H9 (cell line): ENCODE data around the gene KHNYN. TPM values are rescaled to one million over a fixed set of nuclear protein-coding genes. Genes with fewer than 3 reads are reported as not detected.
A peak's percentile ranks its signal among the peaks of the same experiment; 100 is the strongest.

Experiments used
- DNase-seq: peaks from one replicate; pipeline ENCODE4 v3.0.0-alpha.2; 2017
- H2AFZ ChIP-seq: one replicate; pipeline ENCODE4 v1.6.1; 2013; ENCODE audit warnings: mild to moderate bottlenecking, low read length, control low read depth, moderate library complexity
- H2AK5ac ChIP-seq: 2 replicates; pipeline ENCODE4 v1.6.1; 2013; ENCODE audit warnings: low read length, control low read depth, mixed read lengths; ENCODE audit not compliant: insufficient read length
- H2BK120ac ChIP-seq: one replicate; pipeline ENCODE4 v1.6.1; 2013; ENCODE audit warnings: low read depth, mild to moderate bottlenecking, low read length, control low read depth, inconsistent platforms; ENCODE audit not compliant: poor library complexity, severe bottlenecking
- H2BK12ac ChIP-seq: 2 replicates; pipeline ENCODE4 v1.6.1; 2013; ENCODE audit warnings: low read length, control low read depth, mixed read lengths, low read depth; ENCODE audit not compliant: insufficient read length
- H2BK15ac ChIP-seq: 2 replicates; pipeline ENCODE4 v1.6.1; 2013; ENCODE audit warnings: low read depth, low read length, control low read depth
- H2BK20ac ChIP-seq: one replicate; pipeline ENCODE4 v1.6.1; 2013; ENCODE audit warnings: low read depth, mild to moderate bottlenecking, low read length, control low read depth, inconsistent platforms; ENCODE audit not compliant: poor library complexity, severe bottlenecking
- H2BK5ac ChIP-seq: 2 replicates; pipeline ENCODE4 v1.6.1; 2013; ENCODE audit warnings: low read length, control low read depth, mixed read lengths; ENCODE audit not compliant: insufficient read length
- H3K14ac ChIP-seq: 2 replicates; pipeline ENCODE4 v1.6.1; 2013; ENCODE audit warnings: low read length, control low read depth; ENCODE audit not compliant: insufficient read depth
- H3K18ac ChIP-seq: 2 replicates; pipeline ENCODE4 v1.6.1; 2013; ENCODE audit warnings: low read depth, mild to moderate bottlenecking, mixed read lengths, low read length, control low read depth; ENCODE audit not compliant: insufficient read length
- H3K23ac ChIP-seq: 2 replicates; pipeline ENCODE4 v1.6.1; 2013; ENCODE audit warnings: low read length, control low read depth, mixed read lengths, low read depth; ENCODE audit not compliant: insufficient read length
- H3K23me2 ChIP-seq: 2 replicates; pipeline ENCODE4 v1.6.1; 2013; ENCODE audit warnings: low read depth, mild to moderate bottlenecking, mixed read lengths, low read length, control low read depth; ENCODE audit not compliant: insufficient read length, poor library complexity, severe bottlenecking
- H3K27ac ChIP-seq: 2 replicates; pipeline ENCODE4 v1.5.1; 2013; ENCODE audit warnings: low read length, control low read depth, mixed read lengths, low read depth; ENCODE audit not compliant: insufficient read length
- H3K27me3 ChIP-seq: 2 replicates; pipeline ENCODE4 v1.6.1; 2013; ENCODE audit warnings: low read length, control low read depth, inconsistent platforms; ENCODE audit not compliant: insufficient read depth
- H3K4ac ChIP-seq: 2 replicates; pipeline ENCODE4 v1.6.1; 2013; ENCODE audit warnings: low read depth, mild to moderate bottlenecking, control low read depth, inconsistent platforms, low read length, moderate library complexity
- H3K4me1 ChIP-seq: 2 replicates; pipeline ENCODE4 v1.6.1; 2013; ENCODE audit warnings: low read length, control low read depth, inconsistent platforms; ENCODE audit not compliant: insufficient read depth
- H3K4me2 ChIP-seq: 2 replicates; pipeline ENCODE4 v1.6.1; 2013; ENCODE audit warnings: low read length, control low read depth, mixed read lengths; ENCODE audit not compliant: insufficient read length, insufficient read depth
- H3K56ac ChIP-seq: 2 replicates; pipeline ENCODE4 v1.6.1; 2013; ENCODE audit warnings: low read depth, mild to moderate bottlenecking, mixed read lengths, low read length, control low read depth; ENCODE audit not compliant: insufficient read length
- H3K79me1 ChIP-seq: 2 replicates; pipeline ENCODE4 v1.6.1; 2013; ENCODE audit warnings: low read depth, mild to moderate bottlenecking, moderate library complexity, low read length, control low read depth, inconsistent platforms; ENCODE audit not compliant: insufficient read depth, poor library complexity, severe bottlenecking
- H3K79me2 ChIP-seq: 2 replicates; pipeline ENCODE4 v1.6.1; 2013; ENCODE audit warnings: low read length, control low read depth, inconsistent platforms; ENCODE audit not compliant: insufficient read depth
- H3K9ac ChIP-seq: 2 replicates; pipeline ENCODE4 v1.6.1; 2013; ENCODE audit warnings: low read length, control low read depth, mixed read lengths; ENCODE audit not compliant: insufficient read length; ENCODE audit errors: extremely low read depth
- H3K9me3 ChIP-seq: one replicate; pipeline ENCODE4 v1.6.1; 2013; ENCODE audit warnings: low read depth, low read length, inconsistent platforms; ENCODE audit not compliant: control insufficient read depth
- H3T11ph ChIP-seq: one replicate; pipeline ENCODE4 v1.6.1; 2013; ENCODE audit warnings: mild to moderate bottlenecking, low read length, control low read depth, inconsistent platforms
- H4K20me1 ChIP-seq: one replicate; pipeline ENCODE4 v1.6.1; 2013; ENCODE audit not compliant: control insufficient read depth, insufficient read length, insufficient read depth
- H4K5ac ChIP-seq: 2 replicates; pipeline ENCODE4 v1.6.1; 2013; ENCODE audit warnings: low read depth, mild to moderate bottlenecking, mixed read lengths, low read length, control low read depth; ENCODE audit not compliant: insufficient read length
- H4K8ac ChIP-seq: replicated peaks from 2 replicates; pipeline ENCODE4 v1.6.1; 2013; ENCODE audit warnings: low read length, control low read depth, mixed read lengths, low read depth; ENCODE audit not compliant: insufficient read length
- H4K91ac ChIP-seq: 2 replicates; pipeline ENCODE4 v1.6.1; 2013; ENCODE audit warnings: low read depth, mild to moderate bottlenecking, moderate library complexity, mixed read lengths, low read length, control low read depth; ENCODE audit not compliant: insufficient read length
- H3K27ac Mint-ChIP-seq, 3 experiments: 2 replicates in 2 of 3; 3 replicates in 1 of 3; pipeline ENCODE4 v1.8.0; 2020 to 2021; ENCODE audit warnings: mixed read lengths in 3 of 3, mild to moderate bottlenecking in 1 of 3, moderate library complexity in 1 of 3
- H3K27me3 Mint-ChIP-seq: 2 replicates; pipeline ENCODE4 v1.8.0; 2021; ENCODE audit warnings: low read depth, mild to moderate bottlenecking, moderate library complexity, mixed read lengths
- H3K36me3 Mint-ChIP-seq, 3 experiments: 2 replicates in 2 of 3; 3 replicates in 1 of 3; pipeline ENCODE4 v1.8.0; 2020 to 2021; ENCODE audit warnings: low read depth in 3 of 3, mixed read lengths in 3 of 3; ENCODE audit not compliant: insufficient read depth in 1 of 3
- H3K4me1 Mint-ChIP-seq, 2 experiments: 2 replicates each; pipeline ENCODE4 v1.8.0; 2020; ENCODE audit warnings: mixed read lengths in 2 of 2
- H3K4me3 Mint-ChIP-seq, 2 experiments: 2 replicates in 1 of 2; 3 replicates in 1 of 2; pipeline ENCODE4 v1.8.0; 2020 to 2021; ENCODE audit warnings: mild to moderate bottlenecking in 2 of 2, mixed read lengths in 2 of 2, moderate library complexity in 1 of 2
- H3K9me3 Mint-ChIP-seq, 2 experiments: 2 replicates in 1 of 2; 3 replicates in 1 of 2; pipeline ENCODE4 v1.8.0; 2020; ENCODE audit warnings: mild to moderate bottlenecking in 2 of 2, mixed read lengths in 2 of 2, moderate library complexity in 1 of 2
- CTCF ChIP-seq: fragments of 200-600 bp; sonication (generic); conservative IDR thresholded peaks from 3 replicates; pipeline ENCODE4 v1.8.0; 2021; ENCODE audit warnings: antibody characterized with exemption, mild to moderate bottlenecking
- WGBS: extraction: QIAGEN DNeasy Blood & Tissue Kit; methylation state at CpG from one replicate; pipeline ENCODE4 v1.1.7; 2013; ENCODE audit warnings: missing lambda C conversion rate, low lambda C conversion rate, mixed read lengths; ENCODE audit not compliant: insufficient read length; ENCODE audit errors: extremely low coverage; 5-methylcytosine and 5-hydroxymethylcytosine counted together
- total RNA-seq: library from RNA; stranded (reverse); gene quantifications from 2 replicates; pipeline ENCODE4 v1.2.1, GENCODE V29; 2021

Gene KHNYN
- total RNA-seq, 1 experiment from 2014 or later = 30.0 TPM

GRCh38 chr14:24408764-24409163 lies 21.0 kb upstream of the KHNYN start:
- Histone ChIP-seq H3K56ac (no peak overlapping the region), H2AFZ (no peak overlapping the region), H4K20me1 (no peaks in the 10 kb centered on the region), H2BK5ac (no peak overlapping the region), H4K91ac (no peak overlapping the region), H2BK20ac (no peak overlapping the region), H3K23me2 (no peaks in the 10 kb centered on the region), H2BK15ac (no peak overlapping the region), H4K8ac (no peak overlapping the region), H3K27ac (no peak overlapping the region), H3K4ac (no peak overlapping the region), H2BK120ac (no peak overlapping the region), H3K79me2 (no peaks in the 10 kb centered on the region), H3K9ac (no peak overlapping the region), H3K23ac (no peak overlapping the region), H3K14ac (no peak overlapping the region), H4K5ac (no peak overlapping the region), H3K4me1 (no peaks in the 10 kb centered on the region), H2BK12ac (no peak overlapping the region), H3K4me2 (no peak overlapping the region), H3K9me3 (no peaks in the 10 kb centered on the region), H3K79me1 (no peaks in the 10 kb centered on the region), H3T11ph (no peak overlapping the region), H3K18ac (no peak overlapping the region), H2AK5ac (no peak overlapping the region), H3K27me3 (no peaks in the 10 kb centered on the region)
- no peak for TF ChIP-seq CTCF
- DNase-seq = peak; percentile 13
- Mint-ChIP-seq H3K36me3 (peaks cover 5 to 26% (median 13%) of the 10 kb centered on the region in 3 experiments; a peak in 6 of 7 replicates), H3K27me3 (no peaks in the 10 kb centered on the region), H3K4me1 (peaks cover 13 to 15% of the 10 kb centered on the region in 2 experiments), H3K9me3 (no peaks in the 10 kb centered on the region), H3K4me3 (no peak overlapping the region), H3K27ac (no peak overlapping the region)
- WGBS = no CpG with 5 or more reads among the region's 3 CpGs
